Brain microvascular endothelial cell (primary cell): ENCODE measurements around the gene HBZ.
"Not testable (repeated sequence)": the region's sequence is repeated elsewhere in the genome, so short reads cannot be mapped to it uniquely, and the experiment has no call there.

ENCODE experiments used
- DNase-seq: peaks from one replicate; pipeline ENCODE4 v3.0.0-alpha.2; 2020
- H3K27ac ChIP-seq: fragments of 250-450 bp; sonication (Bioruptor Pico); 2 replicates; pipeline ENCODE4 v1.5.1; 2020; ENCODE audit warnings: mild to moderate bottlenecking, moderate library complexity
- H3K27me3 ChIP-seq: fragments of 250-450 bp; sonication (Bioruptor Pico); replicated peaks from 2 replicates; pipeline ENCODE4 v1.5.1; 2020; ENCODE audit warnings: mild to moderate bottlenecking
- H3K36me3 ChIP-seq: fragments of 250-450 bp; sonication (Bioruptor Pico); replicated peaks from 2 replicates; pipeline ENCODE4 v1.5.1; 2020; ENCODE audit warnings: mild to moderate bottlenecking
- H3K4me3 ChIP-seq: 2 replicates; pipeline ENCODE4 v1.5.1; 2011; ENCODE audit warnings: low read depth, mild to moderate bottlenecking, control low read depth, low read length, moderate library complexity
- CTCF ChIP-seq: IDR thresholded peaks from 2 replicates; pipeline ENCODE4 v1.5.1; 2011; ENCODE audit warnings: low read depth, mild to moderate bottlenecking, moderate library complexity, low read length, control low read depth, inconsistent platforms; ENCODE audit errors: missing control alignments
- in situ Hi-C: cut with HindIII; loops from 2 replicates; pipeline ENCODE4 v1.10.0; 2017; ENCODE audit warnings: low sequenced_read_pairs, low pct_ligation_motif_present

Gene HBZ

GRCh38 chr16:169014-169413 is 16.6 kb downstream of the HBZ start:
- TF ChIP-seq CTCF = no peak
- in situ Hi-C loops = no loop called here
- Histone ChIP-seq H3K27ac (no peak overlapping the region), H3K27me3 (peaks cover 45% of the 10 kb centered on the region), H3K4me3 (no peak overlapping the region), H3K36me3 (no peaks in the 10 kb centered on the region)
- no peak for DNase-seq

DNA sequence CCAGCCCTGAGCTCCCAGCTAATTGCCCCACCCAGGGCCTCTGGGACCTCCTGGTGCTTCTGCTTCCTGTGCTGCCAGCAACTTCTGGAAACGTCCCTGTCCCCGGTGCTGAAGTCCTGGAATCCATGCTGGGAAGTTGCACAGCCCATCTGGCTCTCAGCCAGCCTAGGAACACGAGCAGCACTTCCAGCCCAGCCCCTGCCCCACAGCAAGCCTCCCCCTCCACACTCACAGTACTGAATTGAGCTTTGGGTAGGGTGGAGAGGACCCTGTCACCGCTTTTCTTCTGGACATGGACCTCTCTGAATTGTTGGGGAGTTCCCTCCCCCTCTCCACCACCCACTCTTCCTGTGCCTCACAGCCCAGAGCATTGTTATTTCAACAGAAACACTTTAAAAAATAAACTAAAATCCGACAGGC is 17.7 kb downstream of the HBZ start:
- H3K4me3 ChIP-seq, in situ Hi-C loops: not testable (repeated sequence)
- peak; percentile 40 for DNase-seq

GRCh38 chr16:170788-171187 is 18.3 kb downstream of the HBZ start:
- Histone ChIP-seq H3K4me3 (no peak overlapping the region), H3K27me3 (peaks cover 44% of the 10 kb centered on the region), H3K27ac (no peak overlapping the region), H3K36me3 (no peaks in the 10 kb centered on the region)
- in situ Hi-C loops = no loop called here
- no peak for TF ChIP-seq CTCF
- no peak for DNase-seq

More for the DNA sequence above, 17.7 kb downstream of the HBZ start:
- not testable (repeated sequence) for H3K36me3 ChIP-seq, H3K27ac ChIP-seq
- peaks cover 44% of the 10 kb centered on the region for H3K27me3 ChIP-seq

DNA sequence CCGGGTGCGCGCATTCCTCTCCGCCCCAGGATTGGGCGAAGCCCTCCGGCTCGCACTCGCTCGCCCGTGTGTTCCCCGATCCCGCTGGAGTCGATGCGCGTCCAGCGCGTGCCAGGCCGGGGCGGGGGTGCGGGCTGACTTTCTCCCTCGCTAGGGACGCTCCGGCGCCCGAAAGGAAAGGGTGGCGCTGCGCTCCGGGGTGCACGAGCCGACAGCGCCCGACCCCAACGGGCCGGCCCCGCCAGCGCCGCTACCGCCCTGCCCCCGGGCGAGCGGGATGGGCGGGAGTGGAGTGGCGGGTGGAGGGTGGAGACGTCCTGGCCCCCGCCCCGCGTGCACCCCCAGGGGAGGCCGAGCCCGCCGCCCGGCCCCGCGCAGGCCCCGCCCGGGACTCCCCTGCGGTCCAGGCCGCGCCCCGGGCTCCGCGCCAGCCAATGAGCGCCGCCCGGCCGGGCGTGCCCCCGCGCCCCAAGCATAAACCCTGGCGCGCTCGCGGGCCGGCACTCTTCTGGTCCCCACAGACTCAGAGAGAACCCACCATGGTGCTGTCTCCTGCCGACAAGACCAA is 20.0 kb downstream of the HBZ start, which contains the start of gene HBA2:
TSS of gene HBA2 (plus strand) at position 503 of the 568 bp plus-strand sequence. CDS start at position 540, 37 bp downstream.
- H3K27me3 ChIP-seq = peaks cover 32% of the 10 kb centered on the region
- H3K4me3 ChIP-seq, DNase-seq, in situ Hi-C loops, H3K36me3 ChIP-seq, H3K27ac ChIP-seq: not testable (repeated sequence)

DNA sequence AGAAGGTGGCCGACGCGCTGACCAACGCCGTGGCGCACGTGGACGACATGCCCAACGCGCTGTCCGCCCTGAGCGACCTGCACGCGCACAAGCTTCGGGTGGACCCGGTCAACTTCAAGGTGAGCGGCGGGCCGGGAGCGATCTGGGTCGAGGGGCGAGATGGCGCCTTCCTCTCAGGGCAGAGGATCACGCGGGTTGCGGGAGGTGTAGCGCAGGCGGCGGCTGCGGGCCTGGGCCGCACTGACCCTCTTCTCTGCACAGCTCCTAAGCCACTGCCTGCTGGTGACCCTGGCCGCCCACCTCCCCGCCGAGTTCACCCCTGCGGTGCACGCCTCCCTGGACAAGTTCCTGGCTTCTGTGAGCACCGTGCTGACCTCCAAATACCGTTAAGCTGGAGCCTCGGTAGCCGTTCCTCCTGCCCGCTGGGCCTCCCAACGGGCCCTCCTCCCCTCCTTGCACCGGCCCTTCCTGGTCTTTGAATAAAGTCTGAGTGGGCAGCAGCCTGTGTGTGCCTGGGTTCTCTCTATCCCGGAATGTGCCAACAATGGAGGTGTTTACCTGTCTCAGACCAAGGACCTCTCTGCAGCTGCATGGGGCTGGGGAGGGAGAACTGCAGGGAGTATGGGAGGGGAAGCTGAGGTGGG is 20.9 kb downstream of the HBZ start:
- H3K27ac ChIP-seq, H3K4me3 ChIP-seq, in situ Hi-C loops, H3K36me3 ChIP-seq, DNase-seq: not testable (repeated sequence)
- H3K27me3 ChIP-seq = peaks cover 32% of the 10 kb centered on the region

DNA sequence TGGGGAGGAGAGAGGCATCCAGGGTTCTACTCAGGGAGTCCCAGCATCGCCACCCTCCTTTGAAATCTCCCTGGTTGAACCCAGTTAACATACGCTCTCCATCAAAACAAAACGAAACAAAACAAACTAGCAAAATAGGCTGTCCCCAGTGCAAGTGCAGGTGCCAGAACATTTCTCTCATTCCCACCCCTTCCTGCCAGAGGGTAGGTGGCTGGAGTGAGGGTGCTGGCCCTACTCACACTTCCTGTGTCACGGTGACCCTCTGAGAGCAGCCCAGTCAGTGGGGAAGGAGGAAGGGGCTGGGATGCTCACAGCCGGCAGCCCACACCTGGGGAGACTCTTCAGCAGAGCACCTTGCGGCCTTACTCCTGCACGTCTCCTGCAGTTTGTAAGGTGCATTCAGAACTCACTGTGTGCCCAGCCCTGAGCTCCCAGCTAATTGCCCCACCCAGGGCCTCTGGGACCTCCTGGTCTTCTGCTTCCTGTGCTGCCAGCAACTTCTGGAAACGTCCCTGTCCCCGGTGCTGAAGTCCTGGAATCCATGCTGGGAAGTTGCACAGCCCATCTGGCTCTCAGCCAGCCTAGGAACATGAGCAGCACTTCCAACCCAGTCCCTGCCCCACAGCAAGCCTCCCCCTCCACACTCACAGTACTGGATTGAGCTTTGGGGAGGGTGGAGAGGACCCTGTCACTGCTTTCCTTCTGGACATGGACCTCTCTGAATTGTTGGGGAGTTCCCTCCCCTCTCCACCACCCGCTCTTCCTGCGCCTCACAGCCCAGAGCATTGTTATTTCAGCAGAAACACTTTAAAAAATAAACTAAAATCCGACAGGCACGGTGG is 21.7 kb downstream of the HBZ start:
- in situ Hi-C loops, DNase-seq, H3K36me3 ChIP-seq, H3K27ac ChIP-seq, H3K4me3 ChIP-seq: not testable (repeated sequence)
- H3K27me3 ChIP-seq = peaks cover 38% of the 10 kb centered on the region

DNA sequence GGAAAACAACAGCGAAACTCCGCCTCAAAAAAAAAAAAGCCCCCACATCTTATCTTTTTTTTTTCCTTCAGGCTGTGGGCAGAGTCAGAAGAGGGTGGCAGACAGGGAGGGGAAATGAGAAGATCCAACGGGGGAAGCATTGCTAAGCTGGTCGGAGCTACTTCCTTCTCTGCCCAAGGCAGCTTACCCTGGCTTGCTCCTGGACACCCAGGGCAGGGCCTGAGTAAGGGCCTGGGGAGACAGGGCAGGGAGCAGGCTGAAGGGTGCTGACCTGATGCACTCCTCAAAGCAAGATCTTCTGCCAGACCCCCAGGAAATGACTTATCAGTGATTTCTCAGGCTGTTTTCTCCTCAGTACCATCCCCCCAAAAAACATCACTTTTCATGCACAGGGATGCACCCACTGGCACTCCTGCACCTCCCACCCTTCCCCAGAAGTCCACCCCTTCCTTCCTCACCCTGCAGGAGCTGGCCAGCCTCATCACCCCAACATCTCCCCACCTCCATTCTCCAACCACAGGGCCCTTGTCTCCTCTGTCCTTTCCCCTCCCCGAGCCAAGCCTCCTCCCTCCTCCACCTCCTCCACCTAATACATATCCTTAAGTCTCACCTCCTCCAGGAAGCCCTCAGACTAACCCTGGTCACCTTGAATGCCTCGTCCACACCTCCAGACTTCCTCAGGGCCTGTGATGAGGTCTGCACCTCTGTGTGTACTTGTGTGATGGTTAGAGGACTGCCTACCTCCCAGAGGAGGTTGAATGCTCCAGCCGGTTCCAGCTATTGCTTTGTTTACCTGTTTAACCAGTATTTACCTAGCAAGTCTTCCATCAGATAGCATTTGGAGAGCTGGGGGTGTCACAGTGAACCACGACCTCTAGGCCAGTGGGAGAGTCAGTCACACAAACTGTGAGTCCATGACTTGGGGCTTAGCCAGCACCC is 22.8 kb downstream of the HBZ start:
- H3K27me3 ChIP-seq = peaks cover 47% of the 10 kb centered on the region
- no peak for DNase-seq

DNA sequence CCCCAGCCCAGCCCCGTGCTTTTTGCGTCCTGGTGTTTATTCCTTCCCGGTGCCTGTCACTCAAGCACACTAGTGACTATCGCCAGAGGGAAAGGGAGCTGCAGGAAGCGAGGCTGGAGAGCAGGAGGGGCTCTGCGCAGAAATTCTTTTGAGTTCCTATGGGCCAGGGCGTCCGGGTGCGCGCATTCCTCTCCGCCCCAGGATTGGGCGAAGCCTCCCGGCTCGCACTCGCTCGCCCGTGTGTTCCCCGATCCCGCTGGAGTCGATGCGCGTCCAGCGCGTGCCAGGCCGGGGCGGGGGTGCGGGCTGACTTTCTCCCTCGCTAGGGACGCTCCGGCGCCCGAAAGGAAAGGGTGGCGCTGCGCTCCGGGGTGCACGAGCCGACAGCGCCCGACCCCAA is 23.6 kb downstream of the HBZ start:
- DNase-seq, H3K36me3 ChIP-seq, H3K27ac ChIP-seq, in situ Hi-C loops, H3K4me3 ChIP-seq: not testable (repeated sequence)
- peaks cover 44% of the 10 kb centered on the region for H3K27me3 ChIP-seq

More for the DNA sequence above, 22.8 kb downstream of the HBZ start:
- H3K27ac ChIP-seq = no peak overlapping the region
- H3K4me3 ChIP-seq = no peak overlapping the region
- in situ Hi-C loops = no loop called here
- no peaks in the 10 kb centered on the region for H3K36me3 ChIP-seq
- no peak for TF ChIP-seq CTCF

- H3K4me3 ChIP-seq, H3K36me3 ChIP-seq, DNase-seq, in situ Hi-C loops, H3K27ac ChIP-seq: not testable (repeated sequence)
- peaks cover 39% of the 10 kb centered on the region for H3K27me3 ChIP-seq
These were observed 24.3 kb downstream of the HBZ start, which contains the start of gene HBA1 for GRCh38 chr16:176477-177382. Gene HBA1, plus strand, starts transcription at chr16:176680. Its CDS starts 37 bp downstream, at chr16:176717.
